HG02623 (cell line): ENCODE results near the gene ART4.

ENCODE experiments used
- ATAC-seq: cut with Tn5 transposase; IDR thresholded peaks from one replicate; pipeline ENCODE4 v1.9.1; 2021; ENCODE audit warnings: moderate library complexity; ENCODE audit not compliant: unreplicated experiment

Gene ART4

DNA sequence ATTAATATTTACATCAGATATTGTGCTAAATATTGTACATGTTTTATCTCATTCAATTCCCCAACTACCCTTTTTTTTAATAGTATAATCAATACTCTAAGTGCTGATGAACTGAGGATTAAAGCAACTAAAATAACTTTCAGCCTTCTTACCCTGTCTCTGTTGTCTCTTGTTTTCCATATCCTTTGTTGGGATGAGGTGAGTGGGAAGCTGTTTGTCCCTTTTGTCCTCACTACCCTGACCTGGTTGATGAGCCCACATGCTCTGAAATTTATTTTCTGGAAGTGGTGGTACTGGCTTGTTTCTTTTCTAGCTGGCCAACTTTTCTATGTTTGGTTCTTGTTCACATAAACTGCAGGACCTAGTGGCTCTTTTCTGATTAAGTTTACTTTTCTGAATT is 9.6 kb upstream of the ART4 start:
- no peak for ATAC-seq

- ATAC-seq, result peak; percentile 92
Measured at GRCh38 chr12:14850929-14851663, 7.8 kb upstream of the ART4 start.

GRCh38 chr12:14849661-14850060 is 6.3 kb upstream of the ART4 start:
- no peak for ATAC-seq

- ATAC-seq, result no peak
Measured at GRCh38 chr12:14846876-14847580, 3.7 kb upstream of the ART4 start.

GRCh38 chr12:14846042-14846587 is 2.8 kb upstream of the ART4 start:
- ATAC-seq, result no peak

- ATAC-seq, result no peak
Measured at GRCh38 chr12:14845350-14845750, 2.0 kb upstream of the ART4 start.

DNA sequence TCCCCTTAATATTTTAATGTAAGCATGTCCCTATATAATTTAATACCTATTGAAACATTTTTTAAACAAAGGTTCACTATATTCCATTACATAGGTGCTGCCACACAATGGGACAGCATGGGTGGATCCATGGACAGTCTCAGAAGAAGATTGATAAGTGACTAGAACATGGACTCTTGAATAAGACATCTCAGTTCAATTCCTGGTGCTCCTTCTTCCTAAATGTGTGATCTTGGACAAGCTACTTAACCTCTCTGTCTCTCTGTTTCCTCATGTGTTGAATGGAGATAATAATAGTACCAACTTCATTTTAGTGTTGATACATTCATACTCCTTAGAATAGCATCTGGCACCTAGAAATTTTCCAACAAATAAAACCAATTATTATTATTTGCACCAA is 1.1 kb upstream of the ART4 start:
- no peak for ATAC-seq

GRCh38 chr12:14842315-14842714 is 1.0 kb downstream of the ART4 start:
- ATAC-seq, result no peak

- no peak for ATAC-seq
Measured at GRCh38 chr12:14841761-14842160, 1.6 kb downstream of the ART4 start.

- ATAC-seq, result no peak
Measured at GRCh38 chr12:14840616-14841015, 2.7 kb downstream of the ART4 start.

DNA sequence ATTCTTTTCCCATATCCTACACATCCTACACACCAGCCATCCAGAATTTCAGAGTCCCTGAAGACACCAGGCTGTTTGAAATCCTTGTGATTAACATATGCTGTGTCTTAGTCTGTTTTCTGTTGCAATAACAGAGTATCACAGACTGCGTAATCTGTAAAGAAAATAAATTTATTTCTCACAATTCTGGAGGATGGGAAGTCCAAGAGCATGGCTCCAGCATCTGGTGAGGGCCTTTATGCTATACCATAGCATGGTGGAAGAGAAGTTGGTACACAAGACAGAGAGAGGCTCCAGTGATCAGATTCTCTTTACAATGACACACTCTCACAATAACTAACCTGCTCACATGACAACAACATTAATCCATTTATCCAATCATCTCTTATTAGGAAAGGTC is 4.1 kb downstream of the ART4 start:
- ATAC-seq, result no peak

GRCh38 chr12:14836336-14837210 is 6.8 kb downstream of the ART4 start:
- no peak for ATAC-seq

- no peak for ATAC-seq
Measured at GRCh38 chr12:14834509-14834908, 8.8 kb downstream of the ART4 start.

DNA sequence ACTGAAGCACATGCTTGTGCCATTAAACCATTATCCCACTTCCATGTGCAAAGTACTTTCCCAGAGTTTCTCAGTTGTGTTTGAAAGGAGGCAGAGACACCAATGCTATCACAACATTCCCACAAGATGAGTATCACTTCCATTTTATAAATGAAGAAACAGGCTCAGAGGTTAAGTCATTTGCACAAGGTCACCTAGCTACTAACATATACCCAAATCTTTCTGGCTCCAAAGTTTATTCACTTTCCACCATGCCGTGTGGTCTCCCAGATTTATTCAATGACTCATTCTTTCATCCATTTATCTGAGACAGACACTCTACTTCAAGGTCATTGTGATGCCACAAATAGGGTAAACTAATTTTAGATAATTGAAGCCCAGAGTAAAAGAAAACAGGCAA is 9.4 kb downstream of the ART4 start:
- no peak for ATAC-seq

GRCh38 chr12:14833336-14833735 is 10.0 kb downstream of the ART4 start:
- ATAC-seq, result no peak

GRCh38 chr12:14828892-14829291 is 14.4 kb downstream of the ART4 start:
- peak; percentile 74 for ATAC-seq

DNA sequence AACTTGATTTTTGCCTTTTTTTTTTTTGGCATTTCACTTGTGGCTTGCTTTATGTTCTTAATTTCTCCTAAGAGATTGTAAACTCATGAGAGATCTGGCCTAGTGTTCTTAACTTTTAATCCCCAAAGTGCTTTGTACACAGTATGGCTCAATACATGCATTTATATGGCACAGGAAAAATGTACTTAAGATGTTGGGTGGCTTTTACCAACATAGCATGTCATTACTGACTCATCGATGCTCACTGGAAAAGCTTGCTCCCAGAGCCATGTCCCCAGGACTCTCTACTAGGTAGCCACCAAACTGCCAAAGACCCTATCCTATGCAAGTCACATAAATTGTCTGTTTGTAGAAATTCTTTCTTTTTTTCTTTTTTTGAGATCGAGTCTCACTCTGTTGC is 16.3 kb downstream of the ART4 start:
- ATAC-seq, result no peak

DNA sequence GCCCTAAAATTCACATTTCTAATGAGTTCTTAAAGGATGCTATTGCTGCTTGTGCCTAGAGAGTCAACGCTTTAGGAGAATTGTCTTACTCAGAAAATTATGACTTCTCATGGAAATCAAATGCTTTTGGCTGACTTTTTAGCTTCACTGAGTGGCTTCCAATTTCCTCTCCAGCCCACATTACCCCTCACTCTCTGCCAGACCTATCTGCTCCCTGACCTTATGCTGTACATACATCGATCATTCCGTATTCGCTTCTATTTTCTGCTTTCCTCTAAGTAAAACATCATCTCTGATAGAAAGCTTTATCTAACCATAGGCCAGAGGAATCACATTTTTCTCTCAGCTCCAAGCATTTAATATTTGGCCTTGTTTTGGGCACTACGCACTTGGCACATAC is 16.8 kb downstream of the ART4 start:
- ATAC-seq, result no peak

DNA sequence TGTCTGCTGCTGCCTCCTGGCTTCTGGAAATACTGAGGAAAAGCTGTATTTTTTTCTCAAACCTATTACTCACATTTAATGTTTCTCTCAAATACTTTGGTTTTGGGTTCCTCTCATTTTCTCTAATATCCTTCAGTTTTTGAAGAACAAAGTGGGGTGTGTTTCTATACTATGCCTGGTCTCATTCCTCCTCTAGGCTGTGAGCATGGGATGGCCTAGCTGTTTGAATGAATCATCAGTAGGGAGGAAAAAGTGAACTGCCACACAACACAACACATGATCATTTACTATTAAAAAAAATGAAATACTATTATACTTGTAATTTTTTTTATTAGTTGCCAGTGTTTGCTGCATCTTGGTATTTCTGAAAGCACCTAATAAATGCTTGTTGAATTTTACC is 18.1 kb downstream of the ART4 start:
- no peak for ATAC-seq

- ATAC-seq, result no peak
Measured at GRCh38 chr12:14824012-14824634, 19.2 kb downstream of the ART4 start.

- no peak for ATAC-seq
Measured at GRCh38 chr12:14814014-14814413, 29.3 kb downstream of the ART4 start, which contains the start of gene SMCO3. SMCO3 (minus strand) TSS chr12:14814182; CDS start chr12:14806680, 7,502 bp downstream.
